IPS-18c (cell line): ENCODE data around the gene C1QC.

ENCODE experiments used
- H3K4me3 ChIP-seq: 2 replicates; pipeline ENCODE4 v1.7.0; 2013; ENCODE audit warnings: low read depth, mild to moderate bottlenecking, low read length, moderate library complexity; ENCODE audit not compliant: insufficient read depth
- H3K9me3 ChIP-seq: one replicate; pipeline ENCODE4 v1.6.1; 2013; ENCODE audit warnings: mild to moderate bottlenecking, low read length, moderate library complexity; ENCODE audit not compliant: control insufficient read depth, insufficient read depth

Gene C1QC

DNA sequence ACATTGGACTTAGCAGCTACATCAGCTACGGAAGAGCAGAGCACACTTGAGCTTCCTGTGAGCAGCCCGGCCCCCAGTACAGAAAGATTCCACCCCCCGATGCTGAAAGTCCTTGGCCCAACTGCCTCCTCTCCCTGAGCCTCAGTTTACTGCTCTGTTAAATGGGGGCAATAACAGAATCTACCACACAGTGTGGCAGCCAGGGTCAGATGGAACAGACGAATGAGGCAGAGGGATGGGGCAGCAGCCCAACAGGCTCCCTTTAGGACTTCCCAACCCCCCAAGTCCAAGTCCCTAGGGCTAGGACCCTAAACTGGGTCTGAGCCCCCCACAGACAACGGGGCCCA lies 29.9 kb upstream of the C1QC start:
- H3K4me3 ChIP-seq = no peak overlapping the region

DNA sequence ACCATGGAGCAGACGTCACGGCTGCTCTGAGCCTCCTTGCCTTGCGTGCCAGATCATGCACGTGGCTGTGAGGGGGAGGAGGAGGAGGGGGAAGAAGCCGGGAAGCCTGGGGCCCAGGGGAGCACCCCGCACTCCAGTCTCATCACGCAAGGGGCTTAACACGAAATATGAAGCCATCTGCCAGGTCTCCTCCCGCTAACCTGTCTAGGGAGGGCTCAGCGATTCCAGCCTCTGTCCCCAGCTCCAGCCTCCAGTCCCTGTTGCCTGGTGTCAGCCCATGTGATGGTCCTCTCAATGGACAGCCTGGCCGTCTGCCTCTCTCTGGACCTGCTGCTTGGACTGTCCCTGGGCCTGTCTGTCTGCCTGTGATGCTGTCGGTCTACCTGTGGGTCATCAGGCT lies 29.5 kb upstream of the C1QC start:
- no peak overlapping the region for H3K4me3 ChIP-seq
- no peaks in the 10 kb centered on the region for H3K9me3 ChIP-seq

More for the DNA sequence above, 29.9 kb upstream of the C1QC start:
- no peaks in the 10 kb centered on the region for H3K9me3 ChIP-seq

DNA sequence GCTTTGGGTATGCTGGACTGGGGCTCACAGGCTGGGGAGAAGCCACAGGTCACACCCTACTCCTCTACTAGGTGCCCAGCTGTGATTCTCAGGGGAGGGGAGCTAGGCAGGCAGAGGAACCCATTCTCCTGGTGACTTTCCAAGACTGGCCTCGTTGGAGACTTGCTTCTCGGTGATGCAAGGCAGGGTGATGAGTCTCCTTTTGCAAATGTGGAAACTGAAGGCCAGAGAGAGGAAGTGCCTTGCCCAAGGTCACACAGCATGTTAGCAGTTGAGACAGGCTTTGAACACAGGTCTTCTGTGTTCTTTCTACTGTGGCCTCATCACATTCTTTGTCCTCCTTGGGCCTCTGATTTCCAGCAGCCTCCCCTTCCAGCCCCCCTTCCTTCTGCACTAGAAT lies 27.5 kb upstream of the C1QC start:
- no peak overlapping the region for H3K4me3 ChIP-seq
- no peaks in the 10 kb centered on the region for H3K9me3 ChIP-seq

DNA sequence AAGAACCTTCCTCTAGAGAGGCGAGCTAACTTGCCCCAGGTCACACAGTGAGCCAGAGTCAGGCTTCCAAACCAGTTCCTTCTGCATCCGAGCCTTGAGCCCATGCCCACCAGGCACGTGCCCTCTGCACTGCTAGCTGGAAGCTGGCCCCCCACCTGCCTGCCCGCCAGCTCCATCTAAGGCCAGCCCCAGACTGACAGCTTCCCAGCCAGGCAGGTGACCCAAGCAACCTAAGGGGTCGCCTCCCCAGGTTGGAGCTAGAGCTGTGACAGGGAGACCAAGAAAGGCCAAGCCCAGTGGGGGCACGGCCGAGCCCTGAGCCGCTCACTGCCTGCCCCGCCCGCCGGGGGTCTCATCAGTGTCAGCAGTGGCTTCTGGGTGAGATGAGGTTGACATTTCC lies 26.9 kb upstream of the C1QC start:
- H3K4me3 ChIP-seq = no peak overlapping the region
- no peaks in the 10 kb centered on the region for H3K9me3 ChIP-seq

GRCh38 chr1:22618056-22618455 lies 25.4 kb upstream of the C1QC start:
- H3K4me3 ChIP-seq = no peak overlapping the region
- no peaks in the 10 kb centered on the region for H3K9me3 ChIP-seq

- Histone ChIP-seq H3K9me3 (no peaks in the 10 kb centered on the region), H3K4me3 (no peak overlapping the region)
Observed at GRCh38 chr1:22619252-22619651, 24.2 kb upstream of the C1QC start.

DNA sequence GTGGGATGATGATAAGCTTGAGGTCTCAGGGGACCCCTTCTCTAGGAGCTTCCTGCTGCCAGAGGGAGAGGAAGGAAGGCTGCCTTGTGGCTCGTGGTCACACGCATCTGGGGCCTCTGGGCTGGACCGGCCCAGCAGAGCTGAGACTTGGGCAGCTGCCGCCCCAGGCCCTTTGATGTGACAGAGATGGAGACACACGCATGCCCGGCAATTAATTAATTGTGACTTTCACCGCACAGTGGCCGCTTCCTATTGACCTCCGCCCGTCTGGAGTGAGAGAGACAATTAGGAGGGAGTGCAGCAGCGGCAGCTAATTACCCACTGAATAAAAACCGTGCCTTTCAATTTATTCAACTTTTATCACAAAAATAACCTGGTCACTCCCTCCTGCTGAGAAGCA lies 23.6 kb upstream of the C1QC start:
- H3K4me3 ChIP-seq = no peak overlapping the region

DNA sequence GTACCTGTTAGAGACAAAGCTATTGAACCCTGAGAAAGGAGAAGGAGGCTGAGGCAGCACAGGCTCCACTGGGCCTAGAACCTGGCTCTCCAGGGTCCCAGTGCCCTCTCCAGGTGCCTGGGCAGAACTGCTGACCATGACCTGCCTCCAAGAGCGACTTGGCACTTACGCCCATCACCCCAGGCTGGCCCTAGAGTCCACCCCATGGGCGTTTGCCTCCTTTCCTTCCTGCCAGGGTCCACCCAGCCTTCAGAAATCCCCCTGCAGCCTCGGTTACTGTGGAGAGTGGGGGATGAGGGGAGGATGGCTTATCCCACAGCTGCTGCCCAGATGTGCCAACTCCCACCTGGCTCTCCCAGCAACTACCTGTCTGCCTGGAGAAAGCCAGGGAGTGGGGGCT lies 21.7 kb upstream of the C1QC start:
- Histone ChIP-seq H3K9me3 (no peaks in the 10 kb centered on the region), H3K4me3 (no peak overlapping the region)

More for the DNA sequence above, 23.6 kb upstream of the C1QC start:
- H3K9me3 ChIP-seq = no peaks in the 10 kb centered on the region

DNA sequence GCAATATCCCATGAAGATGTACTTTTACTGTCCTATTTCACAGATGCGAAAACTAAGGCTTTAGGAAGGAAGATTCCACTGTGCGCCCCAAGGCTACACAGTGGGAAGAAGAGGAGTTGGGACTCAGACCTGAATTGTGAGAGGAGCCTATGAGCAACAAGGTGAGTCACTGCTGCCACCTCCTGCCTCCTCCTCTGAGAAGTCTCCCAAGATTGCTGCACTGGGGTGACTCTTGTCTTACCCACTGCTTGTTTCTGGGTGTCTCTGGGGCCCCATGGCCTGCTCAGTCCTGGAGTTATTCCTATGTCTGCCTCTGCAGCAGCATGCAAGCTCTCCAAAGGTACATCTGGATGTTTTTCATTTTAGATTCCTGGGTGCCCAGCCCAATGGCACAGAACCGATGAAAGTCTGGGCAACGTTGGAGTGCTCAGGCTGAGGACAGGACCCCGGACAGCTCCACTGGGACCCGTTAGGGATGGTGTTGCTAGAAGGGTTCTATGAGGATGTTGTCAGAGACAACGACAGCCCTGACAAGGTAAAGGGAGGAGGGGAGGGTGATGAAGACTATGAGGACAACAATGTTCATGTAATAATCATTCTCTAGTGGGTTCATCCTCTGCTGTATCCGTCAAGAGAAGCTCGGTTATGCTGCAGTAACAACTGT lies 18.0 kb upstream of the C1QC start:
- Histone ChIP-seq H3K4me3 (no peak overlapping the region), H3K9me3 (peaks cover 2% of the 10 kb centered on the region)

DNA sequence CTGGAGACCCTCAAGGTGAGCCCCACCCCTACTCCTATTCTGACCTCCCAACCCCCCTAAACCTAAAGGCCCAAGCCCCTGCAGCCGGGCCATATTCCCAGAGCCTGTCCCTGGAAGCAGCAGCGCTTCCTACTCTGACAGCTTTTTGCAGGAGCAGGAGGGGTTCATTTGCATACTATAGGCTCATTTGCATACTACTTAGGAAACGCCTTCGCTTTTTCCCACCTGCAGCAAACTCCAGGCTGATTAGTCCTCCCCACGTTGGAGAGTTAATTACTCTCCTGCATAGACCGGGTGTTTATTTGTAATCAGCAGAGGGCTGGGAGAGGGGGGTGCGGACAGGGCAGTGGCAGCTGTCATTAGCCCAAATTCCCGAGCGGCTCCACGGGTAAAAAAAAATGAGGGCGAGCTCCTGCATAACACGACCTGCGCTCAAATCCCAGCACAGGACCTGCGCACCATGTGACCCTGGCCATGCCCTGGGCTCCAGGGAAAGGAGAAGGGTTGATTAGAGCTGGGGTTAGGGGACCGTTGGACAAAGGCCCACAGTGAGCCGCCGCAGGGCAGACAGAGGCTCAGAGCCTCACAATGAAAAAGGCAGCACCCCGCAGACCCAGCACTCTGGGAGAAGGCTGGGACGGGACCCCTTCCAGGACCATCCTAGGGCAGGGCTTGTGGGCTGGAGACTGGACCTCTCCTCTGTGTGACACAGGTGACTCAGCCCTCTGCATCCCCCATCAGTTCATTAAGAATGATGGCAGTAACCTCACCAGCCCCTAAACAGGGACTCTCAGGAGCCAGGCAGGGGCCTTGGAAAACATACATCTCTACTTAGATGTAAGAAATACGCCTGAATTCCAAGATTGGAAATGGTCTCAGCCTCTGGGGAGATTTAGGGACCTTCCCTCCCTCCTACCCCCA lies 16.9 kb upstream of the C1QC start:
- H3K9me3 ChIP-seq = peaks cover 2% of the 10 kb centered on the region
- H3K4me3 ChIP-seq = peak overlapping the region; percentile 20; the same call in 1 of the 2 replicates

DNA sequence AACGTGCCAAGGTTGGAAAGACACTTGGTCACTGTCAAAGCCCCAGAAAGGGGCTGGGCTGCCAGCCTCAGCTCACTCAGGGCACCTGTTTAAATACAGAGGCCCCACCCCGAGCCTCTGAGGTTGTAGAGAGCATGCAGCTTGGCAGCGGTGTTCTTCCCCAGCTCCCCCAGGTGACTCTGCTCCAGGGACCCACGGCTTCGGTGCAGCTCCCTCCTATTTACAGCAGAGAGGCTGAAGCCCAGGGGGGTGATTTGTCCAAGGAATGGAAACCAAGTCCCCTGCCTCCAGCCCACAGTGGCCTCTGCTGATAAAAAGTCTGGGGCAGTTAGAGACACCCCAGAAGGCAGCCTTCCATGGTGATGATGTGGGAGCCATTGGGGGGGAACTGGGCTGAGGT lies 16.1 kb upstream of the C1QC start:
- H3K4me3 ChIP-seq = no peak overlapping the region
- H3K9me3 ChIP-seq = peaks cover 2% of the 10 kb centered on the region

DNA sequence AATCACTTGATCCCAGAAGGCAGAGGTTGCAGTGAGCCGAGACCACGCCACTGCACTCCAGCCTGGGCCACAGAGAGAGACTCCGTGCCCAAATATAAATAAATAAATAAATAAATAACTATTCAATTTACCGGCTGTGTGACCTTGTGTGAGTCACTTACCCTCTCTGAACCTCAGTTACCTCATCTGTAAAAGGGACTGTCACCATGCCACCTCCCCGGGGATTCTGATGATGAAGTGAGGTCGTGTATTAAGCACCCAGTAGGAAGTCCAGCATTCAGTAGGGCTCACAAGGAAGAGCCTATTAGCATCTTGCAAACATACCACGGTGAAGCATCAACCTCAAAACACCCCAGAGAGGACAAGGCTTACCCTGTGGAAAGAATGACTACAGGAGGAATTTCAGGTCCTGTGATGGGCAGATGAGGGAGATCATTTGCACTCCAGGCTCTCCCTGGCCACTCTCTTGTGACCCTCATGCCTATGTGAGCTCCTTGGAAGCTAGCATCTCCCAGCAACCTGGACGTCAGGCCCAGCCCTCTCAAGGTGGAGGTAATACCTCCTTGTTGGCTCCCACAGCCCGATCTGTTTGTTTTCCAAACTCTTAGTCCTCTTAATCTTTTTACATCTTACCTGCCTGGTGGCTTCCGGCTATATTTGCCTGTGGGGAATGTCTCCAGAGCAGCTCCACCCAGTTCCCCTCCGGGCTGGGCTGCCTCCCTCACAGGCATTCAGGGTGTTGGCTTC lies 14.6 kb upstream of the C1QC start:
- Histone ChIP-seq H3K4me3 (no peak overlapping the region), H3K9me3 (peaks cover 2% of the 10 kb centered on the region)

DNA sequence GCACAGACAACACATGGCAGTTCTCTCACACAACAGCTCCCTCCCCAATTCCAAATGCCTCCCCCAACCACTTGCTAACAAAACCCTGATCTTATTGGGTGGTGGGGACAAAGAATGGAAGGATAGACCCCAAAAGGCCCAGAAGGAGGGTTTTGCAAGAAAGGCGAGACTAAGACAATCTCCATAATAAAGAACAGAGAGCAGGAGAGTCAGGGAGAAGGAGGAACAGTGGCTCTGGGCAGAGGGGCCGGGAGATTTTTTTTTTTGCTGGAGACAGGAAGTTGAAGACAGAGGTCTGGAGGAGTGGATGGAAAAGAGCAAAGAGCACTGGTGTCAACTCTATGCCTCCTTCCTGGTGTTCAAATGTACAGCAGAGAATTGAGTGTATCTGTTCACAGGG lies 13.5 kb upstream of the C1QC start:
- Histone ChIP-seq H3K4me3 (no peak overlapping the region; the same call in 1 of the 2 replicates), H3K9me3 (peaks cover 2% of the 10 kb centered on the region)

GRCh38 chr1:22633697-22634463 lies 9.6 kb upstream of the C1QC start:
- H3K9me3 ChIP-seq = no peaks in the 10 kb centered on the region
- H3K4me3 ChIP-seq = no peak overlapping the region

DNA sequence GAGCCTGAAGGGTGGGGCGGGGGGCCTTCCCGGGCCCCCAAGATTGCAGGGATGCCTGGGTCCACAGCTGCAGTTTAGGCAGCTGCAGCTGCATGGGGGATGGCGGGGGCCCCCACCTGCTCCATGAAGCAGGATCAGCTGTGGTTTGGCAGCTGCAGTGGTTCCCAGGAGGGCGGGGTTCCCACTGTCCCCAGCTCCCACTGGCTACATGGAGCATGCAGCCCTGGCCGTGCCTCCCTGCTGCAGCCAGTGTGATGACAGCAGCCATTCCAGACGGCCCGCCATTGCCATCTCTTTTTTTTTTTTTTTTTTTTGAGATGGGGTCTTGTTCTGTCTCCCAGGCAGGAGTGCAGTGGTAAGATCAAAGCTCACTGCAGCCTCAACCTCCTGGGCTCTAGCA lies 8.0 kb upstream of the C1QC start:
- no peak overlapping the region for H3K4me3 ChIP-seq
- no peaks in the 10 kb centered on the region for H3K9me3 ChIP-seq

DNA sequence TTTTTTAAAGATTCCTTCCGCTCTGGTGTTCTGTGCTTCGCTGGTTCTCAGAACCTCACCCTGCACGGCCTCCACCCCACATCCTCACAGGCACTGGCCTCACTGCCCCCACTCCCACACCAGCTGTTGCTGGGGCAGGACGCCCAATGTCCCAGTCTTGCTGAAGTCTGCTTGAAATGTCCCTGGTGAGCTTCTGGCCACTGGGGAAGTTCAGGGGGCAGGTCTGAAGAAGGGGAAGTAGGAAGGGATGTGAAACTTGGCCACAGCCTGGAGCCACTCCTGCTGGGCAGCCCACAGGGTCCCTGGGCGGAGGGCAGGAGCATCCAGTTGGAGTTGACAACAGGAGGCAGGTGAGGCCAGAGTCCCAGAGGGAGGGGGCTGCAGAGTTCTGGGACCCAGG lies 7.1 kb upstream of the C1QC start, which contains the start of gene C1QA:
Gene C1QA (plus strand): TSS at position 276 of the 400 bp plus-strand sequence. CDS start 989 bp downstream, outside the sequence.
- Histone ChIP-seq H3K4me3 (no peak within 1 kb of the TSS), H3K9me3 (no peaks in the 10 kb centered on the region)

GRCh38 chr1:22636927-22637326 lies 6.5 kb upstream of the C1QC start:
- Histone ChIP-seq H3K9me3 (no peaks in the 10 kb centered on the region), H3K4me3 (no peak overlapping the region)
